ENCODE results near the gene CGB5. TPM values are rescaled to one million over a fixed set of nuclear protein-coding genes. Genes with fewer than 3 reads are reported as not detected.

CGB5 gene
- not detected for total RNA-seq

DNA sequence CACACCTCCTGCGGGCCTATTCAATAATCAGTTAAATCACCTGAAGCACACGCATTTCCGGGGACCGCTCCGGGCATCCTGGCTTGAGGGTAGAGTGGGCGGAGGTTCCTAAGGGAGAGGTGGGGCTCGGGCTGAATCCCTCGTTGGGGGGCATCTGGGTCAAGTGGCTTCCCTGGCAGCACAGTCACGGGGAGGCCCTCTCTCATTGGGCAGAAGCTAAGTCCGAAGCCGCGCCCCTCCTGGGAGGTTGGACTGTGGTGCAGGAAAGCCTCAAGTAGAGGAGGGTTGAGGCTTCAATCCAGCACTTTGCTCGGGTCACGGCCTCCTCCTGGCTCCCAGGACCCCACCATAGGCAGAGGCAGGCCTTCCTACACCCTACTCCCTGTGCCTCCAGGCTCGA, at the start of gene CGB5:
Gene CGB5 (plus strand): TSS at position 301 of the 400 bp plus-strand sequence. CDS start 362 bp downstream, outside the sequence.

DNA sequence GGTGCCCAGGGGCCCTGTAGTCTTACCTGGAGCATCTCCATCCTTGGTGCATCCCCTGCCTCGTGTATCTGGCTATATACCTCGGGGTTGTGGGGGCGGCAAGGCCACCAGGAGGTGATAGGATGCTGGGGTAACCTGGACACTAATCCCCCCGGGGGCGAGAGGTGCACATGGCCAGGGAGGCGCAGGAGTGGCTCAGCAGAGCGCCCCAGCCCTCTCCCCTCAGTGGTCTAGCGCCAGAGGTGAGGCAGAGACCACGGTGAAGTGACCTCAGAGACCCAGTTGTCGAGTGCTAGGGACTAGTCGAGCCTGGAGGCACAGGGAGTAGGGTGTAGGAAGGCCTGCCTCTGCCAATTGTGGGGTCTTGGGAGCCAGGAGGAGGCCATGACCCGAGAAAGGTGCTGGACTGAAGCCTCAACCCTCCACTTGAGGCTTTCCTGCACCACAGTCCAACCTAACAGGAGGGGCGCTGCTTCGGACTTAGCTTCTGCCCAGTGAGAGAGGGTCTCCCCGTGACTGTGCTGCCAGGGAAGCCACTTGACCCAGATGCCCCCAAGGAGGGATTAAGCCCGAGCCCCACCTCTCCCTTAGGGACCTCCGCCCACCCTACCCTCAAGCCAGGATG, 26.5 kb upstream of the CGB5 start, which contains the start of gene LHB:
Gene LHB (minus strand): TSS at position 51 of the 625 bp plus-strand sequence. CDS start 10 bp downstream, at position 41.

DNA sequence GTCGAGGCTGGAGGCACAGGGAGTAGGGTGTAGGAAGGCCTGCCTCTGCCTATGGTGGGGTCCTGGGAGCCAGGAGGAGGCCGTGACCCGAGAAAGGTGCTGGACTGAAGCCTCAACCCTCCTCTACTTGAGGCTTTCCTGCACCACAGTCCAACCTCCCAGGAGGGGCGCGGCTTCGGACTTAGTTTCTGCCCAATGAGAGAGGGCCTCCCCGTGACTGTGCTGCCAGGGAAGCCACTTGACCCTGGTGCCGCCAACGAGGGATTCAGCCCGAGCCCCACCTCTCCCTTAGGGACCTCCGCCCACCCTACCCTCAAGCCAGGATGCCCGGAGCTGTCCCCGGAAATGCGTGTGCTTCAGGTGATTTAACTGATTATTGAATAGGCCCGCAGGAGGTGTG, 19.4 kb upstream of the CGB5 start, which contains the start of gene CGB3:
Gene CGB3 (minus strand): TSS at position 101 of the 400 bp plus-strand sequence. CDS start 362 bp downstream, outside the sequence.

DNA sequence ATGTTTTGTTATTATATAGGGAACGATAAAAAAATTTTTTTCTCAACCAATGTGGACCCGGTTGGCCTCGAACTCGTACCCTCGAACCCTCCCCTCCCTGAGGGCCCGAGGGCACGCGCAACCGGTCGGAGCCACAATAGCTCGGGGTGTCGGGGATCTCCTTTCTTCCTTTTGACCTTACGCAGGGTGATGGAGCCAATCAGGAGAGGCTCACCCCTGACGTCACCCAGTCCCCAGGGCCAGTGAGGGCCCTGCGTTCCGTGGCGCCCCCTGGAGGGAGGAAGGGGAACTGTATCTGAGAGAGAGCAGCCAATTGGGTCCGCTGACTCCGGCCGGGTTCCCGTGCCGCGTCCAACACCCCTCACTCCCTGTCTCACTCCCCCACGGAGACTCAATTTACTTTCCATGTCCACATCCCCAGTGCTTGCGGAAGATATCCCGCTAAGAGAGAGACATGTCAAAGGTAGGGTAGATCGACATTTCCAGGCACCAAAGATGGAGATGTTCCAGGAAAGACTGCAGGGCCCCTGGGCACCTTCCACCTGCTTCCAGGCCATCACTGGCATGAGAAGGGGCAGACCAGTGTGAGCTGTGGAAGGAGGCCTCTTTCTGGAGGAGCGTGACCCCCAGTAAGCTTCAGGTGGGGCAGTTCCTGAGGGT, 11.9 kb upstream of the CGB5 start, which contains the start of gene CGB2:
Gene CGB2 (plus strand): TSS at position 249 of the 660 bp plus-strand sequence. CDS start 206 bp downstream, at position 455.

DNA sequence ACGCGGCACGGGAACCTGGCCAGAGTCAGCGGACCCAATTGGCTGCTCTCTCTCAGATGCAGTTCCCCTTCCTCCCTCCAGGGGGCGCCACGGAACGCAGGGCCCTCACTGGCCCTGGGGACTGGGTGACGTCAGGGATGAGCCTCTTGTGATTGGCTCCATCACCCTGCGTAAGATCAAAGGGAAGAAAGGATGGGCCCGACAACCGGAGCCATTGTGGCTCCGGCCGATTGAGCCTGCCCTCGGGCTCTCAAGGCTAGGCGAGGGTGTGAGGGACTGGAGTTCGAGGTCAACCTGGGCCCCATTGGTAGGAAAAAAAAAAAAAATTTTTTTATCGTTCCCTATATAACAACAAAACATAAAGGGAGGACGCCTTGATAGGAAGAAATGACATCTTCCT, 6.8 kb upstream of the CGB5 start, which contains the start of gene CGB1:
Gene CGB1 (minus strand): TSS at position 81 of the 400 bp plus-strand sequence. CDS start 184 bp downstream, outside the sequence.

DNA sequence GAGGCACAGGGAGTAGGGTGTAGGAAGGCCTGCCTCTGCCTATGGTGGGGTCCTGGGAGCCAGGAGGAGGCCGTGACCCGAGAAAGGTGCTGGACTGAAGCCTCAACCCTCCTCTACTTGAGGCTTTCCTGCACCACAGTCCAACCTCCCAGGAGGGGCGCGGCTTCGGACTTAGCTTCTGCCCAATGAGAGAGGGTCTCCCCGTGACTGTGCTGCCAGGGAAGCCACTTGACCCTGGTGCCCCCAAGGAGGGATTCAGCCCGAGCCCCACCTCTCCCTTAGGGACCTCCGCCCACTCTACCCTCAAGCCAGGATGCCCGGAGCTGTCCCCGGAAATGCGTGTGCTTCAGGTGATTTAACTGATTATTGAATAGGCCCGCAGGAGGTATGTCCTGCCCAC, 5.4 kb downstream of the CGB5 start, which contains the start of gene CGB8:
Gene CGB8 (minus strand): TSS at position 101 of the 400 bp plus-strand sequence. CDS start 372 bp downstream, outside the sequence.

DNA sequence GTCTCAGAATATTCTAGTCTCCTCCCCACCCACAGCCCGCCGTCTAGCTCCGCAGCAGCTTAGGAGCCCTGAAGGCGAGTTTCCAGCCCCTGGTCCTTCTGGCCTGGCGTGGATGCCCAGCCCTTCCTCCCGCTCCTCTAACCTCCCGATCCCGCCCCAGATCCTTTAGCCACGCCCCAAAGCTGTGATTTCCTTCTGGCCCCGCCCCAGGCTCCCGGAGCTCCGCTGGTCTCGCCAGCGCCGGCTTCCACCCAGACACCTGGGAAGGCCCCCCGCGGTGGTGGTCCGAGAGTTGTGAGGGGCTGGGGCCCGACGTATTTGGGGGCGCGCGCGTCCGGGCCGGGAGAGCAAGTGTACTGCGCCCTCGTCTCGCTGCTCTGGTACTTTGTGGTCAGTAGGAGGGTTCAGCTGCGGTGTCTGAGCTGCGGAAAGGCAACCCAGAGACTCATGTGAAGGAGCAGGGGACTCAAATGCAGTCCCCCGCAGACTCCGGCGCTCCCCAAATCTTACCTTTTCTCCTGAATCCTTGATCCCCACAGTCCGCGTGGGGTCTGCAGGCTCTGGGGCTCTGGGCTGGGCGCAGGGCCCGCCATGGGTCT, 14.1 kb downstream of the CGB5 start, which contains the start of gene CGB7:
Gene CGB7 (minus strand): TSS at position 114 of the 599 bp plus-strand sequence. CDS start 2,374 bp downstream, outside the sequence.

DNA sequence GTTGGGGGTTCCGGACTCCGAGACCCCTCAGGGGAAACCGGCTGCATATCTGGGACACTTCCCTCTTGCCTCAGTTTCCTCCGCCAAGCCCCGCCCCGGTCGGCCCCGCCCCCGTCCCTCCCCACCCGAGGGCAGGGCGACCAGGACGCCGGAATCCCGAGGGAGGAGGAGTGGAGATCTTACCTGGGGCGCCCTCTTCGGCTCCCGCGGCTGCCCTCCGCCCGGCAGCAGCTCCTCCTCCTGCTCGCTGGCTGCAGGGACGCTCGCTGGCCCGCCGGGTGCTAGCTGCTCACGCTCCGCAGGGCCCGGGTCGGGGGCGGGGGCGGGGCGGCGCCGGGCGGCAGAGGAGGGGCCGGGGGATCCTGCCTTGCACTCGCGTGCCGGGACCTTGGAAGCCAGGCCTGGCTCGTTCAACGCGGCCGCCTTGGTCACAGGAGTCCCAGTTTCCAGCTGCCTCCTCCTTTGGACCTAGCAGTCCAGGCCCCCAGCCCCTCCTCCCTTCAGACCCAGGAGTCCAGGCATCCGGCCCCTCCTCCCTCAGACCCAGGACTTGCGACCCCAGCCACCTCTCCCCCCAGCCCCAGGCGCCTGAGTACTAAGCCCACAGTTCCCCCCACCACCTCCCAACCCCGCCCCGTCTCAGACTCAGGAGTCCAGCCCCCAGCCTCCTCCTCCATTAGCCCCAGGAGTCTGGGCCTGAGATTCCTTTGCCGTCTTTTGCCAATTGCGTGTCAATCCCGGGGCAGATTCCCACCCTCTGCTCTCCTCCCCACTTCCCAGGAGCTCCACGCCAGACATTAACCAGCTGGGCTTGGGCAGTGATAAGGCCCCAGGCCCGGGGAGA, 21.3 kb downstream of the CGB5 start, which contains the start of gene NTF4:
Gene NTF4 (minus strand): TSS at position 51 of the 844 bp plus-strand sequence. CDS start 2,821 bp downstream, outside the sequence.

DNA sequence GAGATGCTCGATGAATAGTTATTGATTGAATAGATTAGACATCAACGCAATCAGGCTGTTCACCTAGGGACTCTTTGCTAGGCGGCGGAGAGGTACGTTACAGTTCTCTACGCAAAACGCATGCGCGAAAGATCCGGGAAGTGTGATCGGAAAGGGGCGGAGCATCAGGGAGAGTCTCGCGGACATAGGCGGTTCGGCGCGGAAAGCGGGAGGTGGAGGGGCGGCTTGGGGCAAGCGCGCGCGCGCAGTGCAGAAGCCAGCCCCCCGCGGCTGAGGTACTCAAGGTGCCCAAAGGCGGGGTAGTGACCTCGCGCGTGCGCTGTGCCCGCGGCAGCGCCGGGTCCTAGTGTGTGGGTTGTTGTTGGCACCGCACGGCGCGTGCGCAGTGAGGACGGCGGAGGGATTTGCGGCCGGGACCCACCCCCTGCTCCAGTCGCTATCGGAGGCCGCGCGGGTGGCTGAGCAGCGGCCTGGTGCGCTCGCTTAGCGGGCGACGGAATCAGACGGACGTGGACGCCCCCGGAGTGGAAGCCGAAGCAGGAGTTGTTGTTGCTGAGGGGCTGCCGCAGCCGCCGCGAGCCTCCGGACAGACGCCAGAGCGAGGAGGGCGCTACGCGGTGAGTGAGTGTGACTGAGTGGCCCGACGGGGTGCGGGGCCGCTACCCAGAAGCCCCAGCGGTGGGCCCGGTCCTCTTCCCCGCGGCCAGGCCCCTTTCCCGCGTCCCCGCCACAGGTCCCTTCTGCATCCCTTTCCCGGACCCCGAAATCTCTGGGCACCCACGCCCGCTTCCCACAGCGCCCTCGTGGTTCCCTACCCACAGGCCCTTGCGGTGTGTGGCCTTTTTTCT, 41.6 kb downstream of the CGB5 start, which contains the start of gene SNRNP70:
Gene SNRNP70 (plus strand): TSS at position 432 of the 848 bp plus-strand sequence. CDS start 964 bp downstream, outside the sequence.

Small RNA genes lying within 50 kb of the gene (microRNA-seq; reads per million reads assigned to microRNA genes)
- not detected for gene MIR6798 (ENCODE audit: borderline microRNAs expressed, borderline replicate concordance)

Other genes starting within 250 kb of the CGB5 start
- 10 to 100 TPM; 38.5 to 41.2 TPM for gene BCAT2, start 232.8 kb upstream of the CGB5 start, total RNA-seq
- gene HSD17B14, start 207.4 kb upstream of the CGB5 start, total RNA-seq: under 1 TPM; 0.35 to 0.82 TPM
- 1 to 10 TPM; 6.8 to 8.0 TPM for gene PLEKHA4, start 175.2 kb upstream of the CGB5 start, total RNA-seq
- 10 to 100 TPM; 50.9 to 56.1 TPM for gene PPP1R15A, start 171.4 kb upstream of the CGB5 start, total RNA-seq
- not detected for gene TULP2, start 145.1 kb upstream of the CGB5 start, total RNA-seq
- gene NUCB1, start 143.5 kb upstream of the CGB5 start, total RNA-seq: 100 to 1,000 TPM; 276 to 287 TPM
- 1 to 10 TPM; 1.8 to 2.1 TPM for gene DHDH, start 110.1 kb upstream of the CGB5 start, total RNA-seq
- gene BAX, start 89.0 kb upstream of the CGB5 start, total RNA-seq: 100 to 1,000 TPM; 271 to 293 TPM
- 100 to 1,000 TPM; 799 to 840 TPM for gene FTL, start 78.5 kb upstream of the CGB5 start, total RNA-seq
- 10 to 100 TPM; 55.7 to 58.7 TPM for gene GYS1, start 50.5 kb upstream of the CGB5 start, total RNA-seq
- gene RUVBL2, start 50.0 kb upstream of the CGB5 start, total RNA-seq: 10 to 100 TPM; 58.4 to 59.0 TPM
- gene LHB, start 26.8 kb upstream of the CGB5 start, total RNA-seq: not detected
- not detected for gene CGB3, start 19.5 kb upstream of the CGB5 start, total RNA-seq
- gene CGB2, start 12.0 kb upstream of the CGB5 start, total RNA-seq: not detected
- gene CGB1, start 7.0 kb upstream of the CGB5 start, total RNA-seq: not detected
- not detected for gene CGB8, start 5.3 kb downstream of the CGB5 start, total RNA-seq
- gene CGB7, start 13.9 kb downstream of the CGB5 start, total RNA-seq: not detected
- not detected for gene NTF4, start 21.0 kb downstream of the CGB5 start, total RNA-seq
- not detected for gene KCNA7, start 28.9 kb downstream of the CGB5 start, total RNA-seq
- 100 to 1,000 TPM; 201 to 223 TPM for gene SNRNP70, start 41.6 kb downstream of the CGB5 start, total RNA-seq
- gene LIN7B, start 70.5 kb downstream of the CGB5 start, total RNA-seq: 1 to 10 TPM; 6.0 to 8.8 TPM
- gene C19orf73, start 75.3 kb downstream of the CGB5 start, total RNA-seq: 1 to 10 TPM; 1.6 to 2.5 TPM
- 1 to 10 TPM; 3.1 to 4.7 TPM for gene PPFIA3, start 75.7 kb downstream of the CGB5 start, total RNA-seq
- not detected for gene HRC, start 111.5 kb downstream of the CGB5 start, total RNA-seq
- gene TRPM4, start 113.9 kb downstream of the CGB5 start, total RNA-seq: not detected

All from activated naive CD4-positive, alpha-beta T cell treated with anti-CD3 and anti-CD28 coated beads, Interleukin-2, amount 10 ng/mL, durations not matched to agents 5 hours and 36 hours (primary cell).